IMR-90 (cell line): ENCODE results near the gene TBC1D10A. TPM values are rescaled to one million over a fixed set of nuclear protein-coding genes. Genes with fewer than 3 reads are reported as not detected.

Experiments
- ATAC-seq: fragments of 200-7000 bp; cut with Tn5 transposase; 2 replicates; pipeline ENCODE4 v1.9.1; 2020; ENCODE audit warnings: low read depth, mild to moderate bottlenecking, moderate library complexity
- BruUV-seq: library from RNA; stranded (reverse); fragments of 400-500 nt; replicated peaks from 2 replicates; lab custom pipeline; 2021; lab: Mats Ljungman, UMichigan
- CTCF ChIA-PET: fragments of 300-600 bp; formaldehyde crosslinking; extraction: SDS; loops from one replicate; lab custom pipeline; 2021; ENCODE audit warnings: antibody characterized with exemption; lab: Yijun Ruan, JAX
- POLR2A ChIA-PET: fragments of 300-600 bp; sonication (Branson Sonifier 250); formaldehyde crosslinking; loops from one replicate; lab custom pipeline; 2022; ENCODE audit warnings: antibody characterized with exemption; ENCODE audit not compliant: unreplicated experiment; lab: Charles Lee
- DNase-seq: peaks from one replicate; pipeline ENCODE4 v3.0.0; 2013
- H2AFZ ChIP-seq: replicated peaks from 2 replicates; pipeline ENCODE3; 2013; ENCODE audit warnings: low read length, mild to moderate bottlenecking; ENCODE audit not compliant: poor library complexity
- H2AK5ac ChIP-seq: 2 replicates; pipeline ENCODE4 v1.6.1; 2013; ENCODE audit warnings: low read depth, low read length, inconsistent platforms
- H2AK9ac ChIP-seq: replicated peaks from 2 replicates; pipeline ENCODE3; 2013; ENCODE audit warnings: mild to moderate bottlenecking, low read depth, low read length, moderate library complexity; ENCODE audit not compliant: poor library complexity
- H2BK120ac ChIP-seq: 2 replicates; pipeline ENCODE4 v1.6.1; 2013; ENCODE audit warnings: low read depth, low read length, inconsistent platforms
- H2BK15ac ChIP-seq: 3 replicates; pipeline ENCODE4 v1.6.1; 2013; ENCODE audit warnings: low read depth, low read length, inconsistent platforms
- H2BK20ac ChIP-seq: 2 replicates; pipeline ENCODE4 v1.6.1; 2013; ENCODE audit warnings: low read depth, mild to moderate bottlenecking, inconsistent platforms, low read length, moderate library complexity
- H2BK5ac ChIP-seq: 2 replicates; pipeline ENCODE4 v1.6.1; 2013; ENCODE audit warnings: mild to moderate bottlenecking, low read depth, low read length, inconsistent platforms; ENCODE audit not compliant: poor library complexity, severe bottlenecking
- H3K14ac ChIP-seq: replicated peaks from 2 replicates; pipeline ENCODE4 v1.6.1; 2013; ENCODE audit warnings: low read depth, low read length, inconsistent platforms
- H3K18ac ChIP-seq: 2 replicates; pipeline ENCODE4 v1.6.1; 2013; ENCODE audit warnings: low read depth, low read length, control low read depth
- H3K23ac ChIP-seq: 2 replicates; pipeline ENCODE4 v1.6.1; 2013; ENCODE audit warnings: low read depth, low read length, inconsistent platforms
- H3K27ac ChIP-seq: 2 replicates; pipeline ENCODE4 v1.5.1; 2013; ENCODE audit warnings: mild to moderate bottlenecking, control low read depth, low read length; ENCODE audit not compliant: insufficient read depth
- H3K27me3 ChIP-seq: 2 replicates; pipeline ENCODE4 v1.6.1; 2013; ENCODE audit warnings: low read length; ENCODE audit not compliant: control insufficient read depth, insufficient read depth
- H3K36me3 ChIP-seq: 2 replicates; pipeline ENCODE4 v1.6.1; 2013; ENCODE audit warnings: low read length, mixed read lengths; ENCODE audit not compliant: control insufficient read depth, insufficient read depth
- H3K4ac ChIP-seq: 2 replicates; pipeline ENCODE4 v1.6.1; 2013; ENCODE audit warnings: low read depth, low read length, inconsistent platforms
- H3K4me1 ChIP-seq: 2 replicates; pipeline ENCODE4 v1.6.1; 2013; ENCODE audit warnings: low read length, mixed read lengths; ENCODE audit not compliant: control insufficient read depth, insufficient read depth
- H3K4me2 ChIP-seq: 2 replicates; pipeline ENCODE4 v1.6.1; 2013; ENCODE audit warnings: low read depth, mild to moderate bottlenecking, control low read depth, low read length, moderate library complexity
- H3K4me3 ChIP-seq: 2 replicates; pipeline ENCODE4 v1.5.1; 2013; ENCODE audit warnings: low read depth, mild to moderate bottlenecking, control low read depth, low read length, moderate library complexity; ENCODE audit not compliant: insufficient read depth
- H3K56ac ChIP-seq: 2 replicates; pipeline ENCODE4 v1.6.1; 2013; ENCODE audit warnings: low read length, inconsistent platforms; ENCODE audit not compliant: insufficient read depth; ENCODE audit errors: extremely low read depth
- H3K79me1 ChIP-seq, 2 experiments: 2 replicates each; pipeline ENCODE4 v1.6.1; 2013; ENCODE audit warnings: low read length in 2 of 2, inconsistent platforms in 1 of 2, low read depth in 1 of 2
- H3K9ac ChIP-seq: 2 replicates; pipeline ENCODE4 v1.6.1; 2013; ENCODE audit warnings: low read depth, low read length, control low read depth
- H3K9me1 ChIP-seq: 2 replicates; pipeline ENCODE4 v1.6.1; 2013; ENCODE audit warnings: low read length, inconsistent platforms; ENCODE audit not compliant: insufficient read depth
- H3K9me3 ChIP-seq: 2 replicates; pipeline ENCODE4 v1.6.1; 2013; ENCODE audit warnings: low read length; ENCODE audit not compliant: control insufficient read depth, insufficient read depth
- H4K20me1 ChIP-seq: 2 replicates; pipeline ENCODE4 v1.6.1; 2013; ENCODE audit warnings: low read length, inconsistent platforms; ENCODE audit not compliant: insufficient read depth
- H4K5ac ChIP-seq: 2 replicates; pipeline ENCODE4 v1.6.1; 2013; ENCODE audit warnings: mild to moderate bottlenecking, low read depth, low read length, control low read depth
- H4K8ac ChIP-seq, 2 experiments: 2 replicates each; pipeline ENCODE4 v1.6.1; 2013; ENCODE audit warnings: low read depth in 2 of 2, low read length in 2 of 2, control low read depth in 1 of 2, inconsistent platforms in 1 of 2
- H4K91ac ChIP-seq: 2 replicates; pipeline ENCODE4 v1.6.1; 2013; ENCODE audit warnings: low read depth, low read length, inconsistent platforms; ENCODE audit not compliant: insufficient read depth
- BHLHE40 ChIP-seq: fragments of 150-350 bp; IDR thresholded peaks from 2 replicates; pipeline ENCODE4 v1.6.1; 2016; ENCODE audit warnings: mild to moderate bottlenecking, low read depth, low read length
- ELK1 ChIP-seq: fragments of 150-350 bp; IDR thresholded peaks from 2 replicates; pipeline ENCODE4 v1.6.1; 2016; ENCODE audit warnings: low read depth, mild to moderate bottlenecking, low read length, moderate library complexity, borderline replicate concordance
- MAFK ChIP-seq: IDR thresholded peaks from 2 replicates; pipeline ENCODE4 v1.6.1; 2012; ENCODE audit warnings: low read depth, low read length, improper control_type of control experiment
- MAZ ChIP-seq: IDR thresholded peaks from 2 replicates; pipeline ENCODE4 v1.6.1; 2012; ENCODE audit warnings: low read depth, mild to moderate bottlenecking, low read length, improper control_type of control experiment, moderate library complexity, borderline replicate concordance
- WGBS, 2 experiments: methylation state at CpG; one replicate each; pipeline versions ENCODE4 v1.1.5 to v1.1.7; 2013; ENCODE audit warnings: missing lambda C conversion rate in 2 of 2; ENCODE audit not compliant: insufficient read length in 1 of 2; ENCODE audit errors: extremely low coverage in 2 of 2; 5-methylcytosine and 5-hydroxymethylcytosine counted together
- dilution Hi-C: fragments of 300-500 bp; cut with HindIII; formaldehyde crosslinking; loops from one replicate; pipeline ENCODE4 v1.14.3; 2018; ENCODE audit warnings: low sequenced_read_pairs; ENCODE audit not compliant: unreplicated experiment
- in situ Hi-C: fragments of 300-500 bp; cut with MboI; formaldehyde crosslinking; loops from 3 replicates; pipeline ENCODE4 v1.14.3; 2019; ENCODE audit warnings: low sequenced_read_pairs, inconsistent platforms, mixed read lengths
- intact Hi-C: fragments of 100-400 bp; cut with micrococcal nuclease; formaldehyde crosslinking; loops from 2 replicates; pipeline ENCODE4 v1.10.0; 2022
- polyA plus RNA-seq, 3 experiments: library from polyadenylated mRNA; depleted of rRNA; stranded (reverse); fragments of >200 nt; gene quantifications; 2 replicates each; pipeline ENCODE4 v1.2.3, GENCODE V29; 2012; ENCODE audit warnings: low replicate concordance in 1 of 3
- total RNA-seq: library from RNA; depleted of rRNA; stranded (reverse); fragments of >200 nt; gene quantifications from 2 replicates; pipeline ENCODE4 v1.2.3, GENCODE V29; 2012

Gene TBC1D10A
- total and polyA plus RNA-seq, 2 of the 4 experiments (the other 2 are of a cell fraction): 16.3 to 33.1 TPM

- DNase-seq: no peak
- TF ChIP-seq ELK1: no peak
- no peak for TF ChIP-seq MAFK
- TF ChIP-seq BHLHE40: no peak
- TF ChIP-seq MAZ: no peak
- no peak overlapping the region for H3K4ac ChIP-seq
- H3K18ac ChIP-seq: no peak overlapping the region
- dilution Hi-C loops: no loop called here
- no peak overlapping the region for H2AFZ ChIP-seq
- peaks cover 5% of the 10 kb centered on the region; the same call in 1 of the 2 replicates for H3K4me1 ChIP-seq
- intact Hi-C loops: no loop called here
- no peaks in the 10 kb centered on the region for H4K20me1 ChIP-seq
- H2BK5ac ChIP-seq: no peak overlapping the region
- H3K4me2 ChIP-seq: no peak overlapping the region
- no TSS peak for BruUV-seq
- no peaks in the 10 kb centered on the region for H3K9me3 ChIP-seq
- no peak overlapping the region for H3K27ac ChIP-seq
- no peak overlapping the region for H4K8ac ChIP-seq
- ATAC-seq: no peak
- H2AK5ac ChIP-seq: no peak overlapping the region; the same call in 1 of the 2 replicates
- ChIA-PET CTCF (no interaction called here), POLR2A (no interaction called here)
- no peaks in the 10 kb centered on the region; the same call in 1 of the 2 replicates for H3K9me1 ChIP-seq
- WGBS, 2 experiments: no CpG with 5 or more reads among the region's 14 CpGs
- H3K36me3 ChIP-seq: no peaks in the 10 kb centered on the region
- H3K14ac ChIP-seq: no peak overlapping the region
- no peaks in the 10 kb centered on the region for H3K27me3 ChIP-seq
- H2BK120ac ChIP-seq: no peak overlapping the region
- in situ Hi-C loops: no loop called here
- H3K23ac ChIP-seq: no peak overlapping the region
- no peak overlapping the region for H3K9ac ChIP-seq
- H4K91ac ChIP-seq: no peak overlapping the region
- H2AK9ac ChIP-seq: no peak overlapping the region
- no peak overlapping the region for H4K5ac ChIP-seq
- H2BK20ac ChIP-seq: no peak overlapping the region
- no peak overlapping the region for H3K4me3 ChIP-seq
- no peak overlapping the region for H3K56ac ChIP-seq
- no peaks in the 10 kb centered on the region for H3K79me1 ChIP-seq
- H2BK15ac ChIP-seq: no peak overlapping the region
These were observed 59.1 kb downstream of the TBC1D10A start for GRCh38 chr22:30267382-30268302.
